Myocyte (in vitro differentiated cells): ENCODE results near the gene ANO9. TPM values are rescaled to one million over a fixed set of nuclear protein-coding genes. Genes with fewer than 3 reads are reported as not detected.
"Not testable (repeated sequence)": the region's sequence is repeated elsewhere in the genome, so short reads cannot be mapped to it uniquely, and the experiment has no call there.

Experiments used
- DNase-seq: peaks from one replicate; pipeline ENCODE4 v3.0.0-alpha.2; 2012; ENCODE audit warnings: low read depth
- total RNA-seq: library from RNA; depleted of rRNA; stranded (reverse); fragments of >200 nt; gene quantifications from 2 replicates; pipeline ENCODE4 v1.2.3, GENCODE V29; 2014

ANO9 gene
- total RNA-seq, 1 donor from 2014 or later, result 0.94 TPM

GRCh38 chr11:437228-437870 is 4.5 kb downstream of the ANO9 start:
- no peak for DNase-seq

- DNase-seq, result not testable (repeated sequence)
These were observed 6.6 kb downstream of the ANO9 start for GRCh38 chr11:434999-435740.

- no peak for DNase-seq
These were observed 7.3 kb downstream of the ANO9 start for GRCh38 chr11:434496-434895.

- no peak for DNase-seq
These were observed 8.2 kb downstream of the ANO9 start for GRCh38 chr11:433641-434040.

GRCh38 chr11:433111-433510 is 8.7 kb downstream of the ANO9 start:
- no peak for DNase-seq

- DNase-seq, result no peak
These were observed 9.2 kb downstream of the ANO9 start for GRCh38 chr11:432501-433100.

- no peak for DNase-seq
These were observed 9.9 kb downstream of the ANO9 start for GRCh38 chr11:431921-432320.

GRCh38 chr11:429931-430456 is 11.8 kb downstream of the ANO9 start:
- DNase-seq, result no peak

GRCh38 chr11:429391-429790 is 12.4 kb downstream of the ANO9 start:
- DNase-seq, result no peak

GRCh38 chr11:428295-428694 is 13.5 kb downstream of the ANO9 start:
- no peak for DNase-seq

- no peak for DNase-seq
These were observed 15.0 kb downstream of the ANO9 start for GRCh38 chr11:426851-427250.

GRCh38 chr11:425301-425700 is 16.5 kb downstream of the ANO9 start:
- no peak for DNase-seq

GRCh38 chr11:424766-425165 is 17.0 kb downstream of the ANO9 start:
- not testable (repeated sequence) for DNase-seq

- DNase-seq, result no peak
These were observed 17.6 kb downstream of the ANO9 start for GRCh38 chr11:424232-424631.

GRCh38 chr11:422249-422656 is 19.6 kb downstream of the ANO9 start:
- DNase-seq, result no peak

GRCh38 chr11:420911-421321 is 20.9 kb downstream of the ANO9 start:
- no peak for DNase-seq

GRCh38 chr11:420054-420910 is 21.5 kb downstream of the ANO9 start:
- DNase-seq, result no peak

- no peak for DNase-seq
These were observed 22.4 kb downstream of the ANO9 start for GRCh38 chr11:419248-420005.

- no peak for DNase-seq
These were observed 23.2 kb downstream of the ANO9 start for GRCh38 chr11:418343-419247.
